ENCODE results near the gene BCLAF3.

BCLAF3 gene

GRCh38 chrX:19990556-19991349, at the start of gene BCLAF3:
Gene BCLAF3, minus strand, starts transcription at chrX:19991061. Its CDS starts 20,797 bp downstream, at chrX:19970264.
- DNase-seq, result peak; percentile 50

- no peak for DNase-seq
These were observed 48.1 kb upstream of the BCLAF3 start for GRCh38 chrX:20038966-20039365.

- no peak for DNase-seq
These were observed 46.3 kb upstream of the BCLAF3 start for GRCh38 chrX:20037186-20037585.

GRCh38 chrX:20032201-20032600, 41.3 kb upstream of the BCLAF3 start:
- DNase-seq, result no peak

GRCh38 chrX:20029728-20030127, 38.9 kb upstream of the BCLAF3 start:
- no peak for DNase-seq

- DNase-seq, result no peak
These were observed 37.7 kb upstream of the BCLAF3 start for GRCh38 chrX:20028588-20028987.

GRCh38 chrX:20026278-20026677, 35.4 kb upstream of the BCLAF3 start:
- peak; percentile 25 for DNase-seq

- DNase-seq, result no peak
These were observed 29.0 kb upstream of the BCLAF3 start for GRCh38 chrX:20019672-20020365.

GRCh38 chrX:20016616-20016945, 25.7 kb upstream of the BCLAF3 start:
- DNase-seq, result no peak

- DNase-seq, result no peak
These were observed 25.2 kb upstream of the BCLAF3 start for GRCh38 chrX:20015945-20016615.

- no peak for DNase-seq
These were observed 24.6 kb upstream of the BCLAF3 start for GRCh38 chrX:20015422-20015821.

GRCh38 chrX:20011608-20012007, 20.7 kb upstream of the BCLAF3 start:
- DNase-seq, result no peak

- no peak for DNase-seq
These were observed 17.2 kb upstream of the BCLAF3 start for GRCh38 chrX:20007962-20008622.

- DNase-seq, result no peak
These were observed 15.0 kb upstream of the BCLAF3 start for GRCh38 chrX:20005883-20006282.

GRCh38 chrX:20001588-20001987, 10.7 kb upstream of the BCLAF3 start:
- no peak for DNase-seq

- no peak for DNase-seq
These were observed 473 bp upstream of the BCLAF3 start for GRCh38 chrX:19991350-19991718.

- DNase-seq, result no peak
These were observed 708 bp downstream of the BCLAF3 start for GRCh38 chrX:19990151-19990555.

- no peak for DNase-seq
These were observed 3.0 kb downstream of the BCLAF3 start for GRCh38 chrX:19987856-19988255.

- DNase-seq, result no peak
These were observed 4.3 kb downstream of the BCLAF3 start for GRCh38 chrX:19986531-19986930.

- DNase-seq, result no peak
These were observed 8.9 kb downstream of the BCLAF3 start for GRCh38 chrX:19981947-19982346.

GRCh38 chrX:19975845-19976244, 15.0 kb downstream of the BCLAF3 start:
- DNase-seq, result no peak

- no peak for DNase-seq
These were observed 17.9 kb downstream of the BCLAF3 start for GRCh38 chrX:19972984-19973383.

- no peak for DNase-seq
These were observed 22.6 kb downstream of the BCLAF3 start for GRCh38 chrX:19968276-19968675.

GRCh38 chrX:19966056-19966455, 24.8 kb downstream of the BCLAF3 start:
- no peak for DNase-seq

Measured in amniotic stem cell (primary cell).